K562 (cell line): ENCODE results near the gene PRICKLE4. TPM values are rescaled to one million over a fixed set of nuclear protein-coding genes. Genes with fewer than 3 reads are reported as not detected.

ENCODE experiments used
- BRCA1 ChIP-seq, 2 experiments: fragments of 450-650 bp in 1 of 2; sonication (generic) in 1 of 2; formaldehyde crosslinking in 1 of 2; IDR thresholded peaks; 2 replicates each; pipeline versions ENCODE4 v1.5.0 to v1.6.1; 2017 to 2020; ENCODE audit warnings: mild to moderate bottlenecking in 1 of 2, missing genetic modification reagents in 1 of 2
- CHAMP1 ChIP-seq: fragments of 450-650 bp; IDR thresholded peaks from 2 replicates; pipeline ENCODE4 v1.6.1; 2016; ENCODE audit warnings: mild to moderate bottlenecking
- DPF2 ChIP-seq: fragments of 450-650 bp; IDR thresholded peaks from 2 replicates; pipeline ENCODE4 v1.6.1; 2016
- ELF4 ChIP-seq: fragments of 450-650 bp; formaldehyde crosslinking; IDR thresholded peaks from 2 replicates; pipeline ENCODE4 v1.4.0; 2022; ENCODE audit warnings: missing genetic modification characterization
- HSF4 ChIP-seq: fragments of 250-450 bp; sonication (Bioruptor Pico); IDR thresholded peaks from 2 replicates; pipeline ENCODE4 v2.1.2; 2022; ENCODE audit warnings: mild to moderate bottlenecking, moderate library complexity, borderline replicate concordance
- LEF1 ChIP-seq: fragments of 450-650 bp; IDR thresholded peaks from 2 replicates; pipeline ENCODE4 v1.6.1; 2016; ENCODE audit warnings: mild to moderate bottlenecking
- MYBL2 ChIP-seq, 2 experiments: fragments of 450-650 bp in 1 of 2; sonication (generic) in 1 of 2; formaldehyde crosslinking in 1 of 2; IDR thresholded peaks; 2 replicates each; pipeline versions ENCODE4 v1.6.1 to v1.8.1; 2017 to 2022; ENCODE audit warnings: borderline replicate concordance in 1 of 2, inconsistent platforms in 1 of 2, low read depth in 1 of 2, mild to moderate bottlenecking in 1 of 2, missing genetic modification reagents in 1 of 2, moderate library complexity in 1 of 2
- MYNN ChIP-seq, 2 experiments: sonication (generic); formaldehyde crosslinking in 1 of 2; IDR thresholded peaks; 2 replicates each; pipeline versions ENCODE4 v1.5.0 to v1.6.1; 2016 to 2020; ENCODE audit warnings: antibody characterized with exemption in 1 of 2, missing genetic modification reagents in 1 of 2
- NFATC3 ChIP-seq: fragments of 450-650 bp; IDR thresholded peaks from 2 replicates; pipeline ENCODE4 v1.6.1; 2017; ENCODE audit warnings: mild to moderate bottlenecking
- PBX2 ChIP-seq, 2 experiments: IDR thresholded peaks in 1 of 2; conservative IDR thresholded peaks in 1 of 2; 2 replicates each; pipeline ENCODE4 v1.6.1; 2016; ENCODE audit warnings: low read depth in 2 of 2, mild to moderate bottlenecking in 1 of 2, missing compliant biosample characterization in 1 of 2, missing genetic modification characterization in 1 of 2, moderate library complexity in 1 of 2
- POLR2AphosphoS2 ChIP-seq: IDR thresholded peaks from 2 replicates; pipeline ENCODE4 v1.6.1; 2012; ENCODE audit warnings: low read length, improper control_type of control experiment
- RAD51 ChIP-seq: fragments of 450-650 bp; IDR thresholded peaks from 2 replicates; pipeline ENCODE4 v1.7.1; 2016; ENCODE audit warnings: low read depth, mild to moderate bottlenecking, borderline replicate concordance
- TEAD4 ChIP-seq, 2 experiments: sonication (generic) in 1 of 2; formaldehyde crosslinking in 1 of 2; IDR thresholded peaks; 2 replicates each; pipeline versions ENCODE4 v1.6.1 to v1.8.0; 2012 to 2022; ENCODE audit warnings: borderline replicate concordance in 1 of 2, inconsistent platforms in 1 of 2, low read length in 1 of 2, mild to moderate bottlenecking in 1 of 2, missing genetic modification reagents in 1 of 2
- YBX1 ChIP-seq: fragments of 450-650 bp; IDR thresholded peaks from 2 replicates; pipeline ENCODE4 v1.7.1; 2016; ENCODE audit warnings: mild to moderate bottlenecking
- ZNF311 ChIP-seq: fragments of 250-450 bp; sonication (Bioruptor Pico); IDR thresholded peaks from 2 replicates; pipeline ENCODE4 v1.4.0; 2020; ENCODE audit warnings: mild to moderate bottlenecking, moderate library complexity
- ZNF436 ChIP-seq: fragments of 250-450, 450-650 bp; sonication (Bioruptor Pico); formaldehyde crosslinking; IDR thresholded peaks from 2 replicates; pipeline ENCODE4 v1.7.0; 2020; ENCODE audit warnings: mild to moderate bottlenecking
- ZNF655 ChIP-seq: fragments of 250-450 bp; sonication (Bioruptor Pico); IDR thresholded peaks from 2 replicates; pipeline ENCODE4 v1.5.0; 2021
- ZNF766 ChIP-seq: fragments of 200-800 bp; sonication (Bioruptor generic); conservative IDR thresholded peaks from 2 replicates; pipeline ENCODE4 v1.6.1; 2016; ENCODE audit warnings: missing genetic modification characterization, missing compliant biosample characterization
- polyA plus RNA-seq, 8 experiments: library from polyadenylated mRNA; depleted of rRNA in 4 of 8; stranded (reverse) in 5 of 8; unstranded in 3 of 8; fragments of >200 nt; fragmentation: Nextera tagmentation in 2 of 8; fragmentation: Illumina TruSeq in 1 of 8; extraction: Ambion mirVana in 2 of 8; extraction: Trizol in 1 of 8; gene quantifications; 2 replicates each; pipeline versions ENCODE4 v1.2.1 to v1.2.3, GENCODE V29; 2011 to 2014; ENCODE audit warnings: inconsistent platforms in 1 of 8, missing spikeins in 1 of 8
- total RNA-seq, 7 experiments: library from RNA; depleted of rRNA in 6 of 7; stranded (reverse); fragments of >200 nt in 6 of 7; fragmentation: Illumina TruSeq in 2 of 7; extraction: Trizol in 2 of 7; gene quantifications; 2 replicates each; pipeline versions ENCODE4 v1.2.1 to v1.2.3, GENCODE V29; 2011 to 2021; ENCODE audit warnings: low replicate concordance in 1 of 7

PRICKLE4 gene
- total and polyA plus RNA-seq, 9 of the 15 experiments (the other 6 are each of a cell fraction or from before 2014, with no cell fraction given), result 0.20 to 0.32 (median 0.27) TPM; not detected in 6

- 0 out of 2 replicates have a peak, but pooled peaks have one; percentile 14 for TF ChIP-seq PBX2 (CRISPR knock-in tag; IDR thresholded peaks at IDR 0.05; ENCODE audit: low read depth)
- no peak; the same call in 1 of the 2 replicates for TF ChIP-seq PBX2 (tag; conservative IDR thresholded peaks at IDR 0.05; ENCODE audit: low read depth)
- TF ChIP-seq RAD51, result no peak; the same call in 1 of the 2 replicates
- no peak for TF ChIP-seq ZNF311 (CRISPR knock-in tag)
- TF ChIP-seq ZNF436 (CRISPR knock-in tag), result no peak
- TF ChIP-seq POLR2AphosphoS2, result no peak
- TF ChIP-seq ZNF655 (CRISPR knock-in tag), result no peak
- TF ChIP-seq CHAMP1, result peak; percentile 77
- TF ChIP-seq DPF2, result peak; percentile 93
- no peak for TF ChIP-seq ELF4 (CRISPR knock-in tag)
- no peak for TF ChIP-seq NFATC3
- peak; percentile 93 for TF ChIP-seq TEAD4 (IDR thresholded peaks at IDR 0.05; ENCODE audit: low read length)
- TF ChIP-seq TEAD4 (CRISPR knock-in tag; IDR thresholded peaks at IDR 0.05; ENCODE audit: borderline replicate concordance), result no peak
- no peak for TF ChIP-seq YBX1
- peak; percentile 98 for TF ChIP-seq MYNN (IDR thresholded peaks at IDR 0.05)
- TF ChIP-seq MYNN (CRISPR knock-in tag; IDR thresholded peaks at IDR 0.05), result no peak
- no peak for TF ChIP-seq ZNF766
- no peak for TF ChIP-seq HSF4
- peak; percentile 81 for TF ChIP-seq LEF1
- TF ChIP-seq MYBL2 (IDR thresholded peaks at IDR 0.05; ENCODE audit: low read depth), result no peak
- no peak for TF ChIP-seq MYBL2 (CRISPR knock-in tag; IDR thresholded peaks at IDR 0.05; ENCODE audit: borderline replicate concordance)
- no peak for TF ChIP-seq BRCA1 (IDR thresholded peaks at IDR 0.05)
- no peak for TF ChIP-seq BRCA1 (CRISPR knock-in tag; IDR thresholded peaks at IDR 0.05)
Observed at GRCh38 chr6:41818271-41819054, 37.9 kb downstream of the PRICKLE4 start (continued).
